Mesendoderm (in vitro differentiated cells): ENCODE results near the gene DCUN1D3.
"Not testable (repeated sequence)": the region's sequence is repeated elsewhere in the genome, so short reads cannot be mapped to it uniquely, and the experiment has no call there.

Source experiments
- DNase-seq: peaks from one replicate; pipeline ENCODE4 v3.0.0; 2013
- H2AK5ac ChIP-seq: 2 replicates; pipeline ENCODE4 v1.6.1; 2013; ENCODE audit warnings: low read length, inconsistent platforms
- H2BK120ac ChIP-seq: 2 replicates; pipeline ENCODE4 v1.6.1; 2013; ENCODE audit warnings: low read depth, mild to moderate bottlenecking, low read length, moderate library complexity, mixed read lengths
- H2BK15ac ChIP-seq: replicated peaks from 2 replicates; pipeline ENCODE4 v1.6.1; 2013; ENCODE audit warnings: low read depth, mild to moderate bottlenecking, moderate library complexity
- H2BK5ac ChIP-seq: 2 replicates; pipeline ENCODE4 v1.6.1; 2013; ENCODE audit warnings: low read length, inconsistent platforms
- H3K18ac ChIP-seq: 2 replicates; pipeline ENCODE4 v1.6.1; 2013; ENCODE audit warnings: mild to moderate bottlenecking, low read length, mixed read lengths
- H3K23ac ChIP-seq: one replicate; pipeline ENCODE4 v1.6.1; 2013; ENCODE audit warnings: low read length
- H3K27ac ChIP-seq: 2 replicates; pipeline ENCODE4 v1.5.1; 2013; ENCODE audit warnings: low read depth, mild to moderate bottlenecking, inconsistent platforms, low read length, moderate library complexity
- H3K27me3 ChIP-seq: 2 replicates; pipeline ENCODE4 v1.6.1; 2013; ENCODE audit warnings: low read length, control low read depth, mild to moderate bottlenecking, inconsistent platforms; ENCODE audit not compliant: insufficient read depth, poor library complexity
- H3K36me3 ChIP-seq: 2 replicates; pipeline ENCODE4 v1.6.1; 2013; ENCODE audit warnings: low read length, inconsistent platforms; ENCODE audit not compliant: control insufficient read depth, insufficient read depth
- H3K4ac ChIP-seq: one replicate; pipeline ENCODE4 v1.6.1; 2013; ENCODE audit warnings: low read depth, mild to moderate bottlenecking, low read length, moderate library complexity
- H3K4me1 ChIP-seq: 2 replicates; pipeline ENCODE4 v1.6.1; 2013; ENCODE audit warnings: low read depth, low read length, inconsistent platforms; ENCODE audit not compliant: control insufficient read depth
- H3K4me2 ChIP-seq: 2 replicates; pipeline ENCODE4 v1.6.1; 2013; ENCODE audit warnings: low read length
- H3K4me3 ChIP-seq: 2 replicates; pipeline ENCODE4 v1.5.1; 2013; ENCODE audit warnings: mild to moderate bottlenecking, low read length
- H3K56ac ChIP-seq: one replicate; pipeline ENCODE4 v1.6.1; 2013; ENCODE audit warnings: low read length
- H3K79me1 ChIP-seq: 2 replicates; pipeline ENCODE4 v1.6.1; 2013; ENCODE audit warnings: low read length, inconsistent platforms
- H3K79me2 ChIP-seq: 2 replicates; pipeline ENCODE4 v1.6.1; 2013; ENCODE audit warnings: mild to moderate bottlenecking, low read length; ENCODE audit not compliant: control insufficient read depth, insufficient read depth
- H3K9ac ChIP-seq: 2 replicates; pipeline ENCODE4 v1.6.1; 2013; ENCODE audit warnings: low read length, inconsistent platforms
- H4K5ac ChIP-seq: one replicate; pipeline ENCODE4 v1.6.1; 2013; ENCODE audit warnings: low read length
- H4K8ac ChIP-seq: one replicate; pipeline ENCODE4 v1.6.1; 2013; ENCODE audit warnings: low read depth, mild to moderate bottlenecking, control low read depth, low read length, moderate library complexity
- WGBS: extraction: QIAGEN DNeasy Blood & Tissue Kit; methylation state at CpG from one replicate; pipeline ENCODE4 v1.1.7; 2013; ENCODE audit warnings: low lambda C conversion rate, missing lambda C conversion rate; ENCODE audit not compliant: insufficient coverage; ENCODE audit errors: extremely low coverage; 5-methylcytosine and 5-hydroxymethylcytosine counted together

DCUN1D3 gene

GRCh38 chr16:20937736-20938135 is 37.6 kb upstream of the DCUN1D3 start:
- Histone ChIP-seq H3K4me3 (no peak overlapping the region), H2AK5ac (no peak overlapping the region), H3K27me3 (no peaks in the 10 kb centered on the region), H4K5ac (no peak overlapping the region), H3K56ac (no peak overlapping the region), H3K18ac (no peak overlapping the region), H3K4me2 (no peak overlapping the region), H2BK120ac (no peak overlapping the region), H3K36me3 (no peaks in the 10 kb centered on the region), H3K4me1 (peaks cover 2% of the 10 kb centered on the region), H3K4ac (no peak overlapping the region), H3K9ac (no peak overlapping the region), H3K79me1 (no peaks in the 10 kb centered on the region), H3K23ac (no peak overlapping the region), H2BK15ac (no peak overlapping the region), H4K8ac (no peak overlapping the region), H3K79me2 (no peaks in the 10 kb centered on the region), H2BK5ac (no peak overlapping the region), H3K27ac (no peak overlapping the region)
- WGBS, result no CpG with 5 or more reads among the region's 6 CpGs
- DNase-seq, result no peak

- Histone ChIP-seq H3K79me1 (no peaks in the 10 kb centered on the region), H2BK120ac (no peak overlapping the region), H3K27me3 (no peaks in the 10 kb centered on the region), H3K4me1 (no peaks in the 10 kb centered on the region), H3K27ac (no peak overlapping the region), H3K23ac (no peak overlapping the region), H4K8ac (no peak overlapping the region), H2BK5ac (no peak overlapping the region), H3K56ac (no peak overlapping the region), H3K4me3 (no peak overlapping the region), H3K4me2 (no peak overlapping the region), H3K9ac (no peak overlapping the region), H2BK15ac (no peak overlapping the region), H3K18ac (no peak overlapping the region), H2AK5ac (no peak overlapping the region), H3K4ac (no peak overlapping the region), H3K79me2 (no peaks in the 10 kb centered on the region), H3K36me3 (no peaks in the 10 kb centered on the region), H4K5ac (no peak overlapping the region)
- DNase-seq, result no peak
These were observed 33.4 kb upstream of the DCUN1D3 start for GRCh38 chr16:20933589-20933988.

- Histone ChIP-seq H3K79me2 (no peaks in the 10 kb centered on the region), H3K4me2 (no peak overlapping the region), H2BK5ac (no peak overlapping the region), H3K4ac (no peak overlapping the region), H3K27me3 (no peaks in the 10 kb centered on the region), H3K36me3 (no peaks in the 10 kb centered on the region), H2BK120ac (no peak overlapping the region), H3K4me1 (no peaks in the 10 kb centered on the region), H3K27ac (no peak overlapping the region), H4K5ac (no peak overlapping the region), H2BK15ac (no peak overlapping the region), H4K8ac (no peak overlapping the region), H3K56ac (no peak overlapping the region), H2AK5ac (no peak overlapping the region), H3K79me1 (no peaks in the 10 kb centered on the region), H3K18ac (no peak overlapping the region), H3K23ac (no peak overlapping the region), H3K4me3 (no peak overlapping the region), H3K9ac (no peak overlapping the region)
- DNase-seq, result no peak
- no CpG with 5 or more reads among the region's 5 CpGs for WGBS
These were observed 31.0 kb upstream of the DCUN1D3 start for GRCh38 chr16:20931066-20931600.

- Histone ChIP-seq H3K4me3 (no peak overlapping the region), H3K79me1 (no peaks in the 10 kb centered on the region), H3K56ac (no peak overlapping the region), H3K23ac (no peak overlapping the region), H3K27ac (no peak overlapping the region), H2AK5ac (no peak overlapping the region), H3K9ac (no peak overlapping the region), H3K36me3 (no peaks in the 10 kb centered on the region), H4K8ac (no peak overlapping the region), H3K79me2 (no peaks in the 10 kb centered on the region), H3K4me2 (no peak overlapping the region), H2BK5ac (no peak overlapping the region), H3K18ac (no peak overlapping the region), H4K5ac (no peak overlapping the region), H3K4me1 (no peaks in the 10 kb centered on the region), H2BK120ac (no peak overlapping the region), H3K4ac (no peak overlapping the region), H2BK15ac (no peak overlapping the region), H3K27me3 (no peaks in the 10 kb centered on the region)
- WGBS, result no CpG with 5 or more reads among the region's 1 CpG
- no peak for DNase-seq
These were observed 30.2 kb upstream of the DCUN1D3 start for GRCh38 chr16:20930365-20930690.

GRCh38 chr16:20929676-20930364 is 29.7 kb upstream of the DCUN1D3 start:
- H4K8ac ChIP-seq, H3K4ac ChIP-seq, H3K18ac ChIP-seq, H3K79me2 ChIP-seq, H3K4me1 ChIP-seq, H2AK5ac ChIP-seq, H3K27ac ChIP-seq, DNase-seq, H3K56ac ChIP-seq, H3K9ac ChIP-seq, H3K23ac ChIP-seq, H2BK15ac ChIP-seq, H3K79me1 ChIP-seq, H3K27me3 ChIP-seq, H3K4me3 ChIP-seq, H3K4me2 ChIP-seq, H2BK120ac ChIP-seq, H3K36me3 ChIP-seq, H4K5ac ChIP-seq, H2BK5ac ChIP-seq: not testable (repeated sequence)
- WGBS, result no CpG with 5 or more reads among the region's 10 CpGs

- no peak overlapping the region for H3K4me3 ChIP-seq
- no peak overlapping the region for H3K18ac ChIP-seq
- no peak overlapping the region for H2BK5ac ChIP-seq
- H3K23ac ChIP-seq, result no peak overlapping the region
- no peaks in the 10 kb centered on the region for H3K79me2 ChIP-seq
- no peak overlapping the region for H4K8ac ChIP-seq
- no peaks in the 10 kb centered on the region for H3K27me3 ChIP-seq
- no peak overlapping the region for H3K56ac ChIP-seq
- H3K27ac ChIP-seq, result no peak overlapping the region
- no peaks in the 10 kb centered on the region for H3K79me1 ChIP-seq
- no peaks in the 10 kb centered on the region for H3K36me3 ChIP-seq
- H3K4me1 ChIP-seq, result no peaks in the 10 kb centered on the region
- no peak overlapping the region for H3K9ac ChIP-seq
- H3K4ac ChIP-seq, result no peak overlapping the region
- H3K4me2 ChIP-seq, result no peak overlapping the region
- no peak for DNase-seq
- no CpG with 5 or more reads among the region's 5 CpGs for WGBS
- no peak overlapping the region for H2BK15ac ChIP-seq
- H2AK5ac ChIP-seq, result no peak overlapping the region
- no peak overlapping the region for H2BK120ac ChIP-seq
- no peak overlapping the region for H4K5ac ChIP-seq
These were observed 28.7 kb upstream of the DCUN1D3 start for GRCh38 chr16:20928774-20929411.
